ENCODE data around the gene ADPRH. TPM values are rescaled to one million over a fixed set of nuclear protein-coding genes. Genes with fewer than 3 reads are reported as not detected.

Gene ADPRH
- total RNA-seq, 1 experiment from 2014 or later: 1.5 TPM

GRCh38 chr3:119616056-119616455 is 36.8 kb downstream of the ADPRH start:
- H3K36me3 ChIP-seq (ENCODE audit: control insufficient read depth in 1 of 2, insufficient read depth in 2 of 2, low read length in 2 of 2): no peaks in the 10 kb centered on the region
- no peaks in the 10 kb centered on the region for H3K27me3 ChIP-seq (ENCODE audit: insufficient read depth, low read length)
- TF ChIP-seq POLR2A (IDR thresholded peaks at IDR 0.05; ENCODE audit: borderline replicate concordance, extremely low read depth, insufficient read depth, insufficient read length) (no peak), TCF7L2 (IDR thresholded peaks at IDR 0.05; ENCODE audit: borderline replicate concordance, extremely low read depth, insufficient read depth, insufficient read length) (no peak), CEBPB (IDR thresholded peaks at IDR 0.05; ENCODE audit: low read depth) (no peak), FOSL1 (IDR thresholded peaks at IDR 0.05; ENCODE audit: low read depth) (no peak), ZFX (IDR thresholded peaks at IDR 0.05) (no peak), MAX (IDR thresholded peaks at IDR 0.05) (no peak), ZNF274 (IDR thresholded peaks at IDR 0.05; ENCODE audit: low read depth, low read length) (no peak), RAD21 (IDR thresholded peaks at IDR 0.05; ENCODE audit: low read depth) (no peak), REST (IDR thresholded peaks at IDR 0.05; ENCODE audit: low read depth) (no peak), SRF (IDR thresholded peaks at IDR 0.05; ENCODE audit: low read depth) (no peak), JUND (IDR thresholded peaks at IDR 0.05) (no peak), ELF1 (IDR thresholded peaks at IDR 0.05; ENCODE audit: borderline replicate concordance, low read depth) (no peak), ATF3 (IDR thresholded peaks at IDR 0.05) (no peak), SP1 (IDR thresholded peaks at IDR 0.05; ENCODE audit: low read depth) (no peak), EZH2phosphoT487 (IDR thresholded peaks at IDR 0.05; ENCODE audit: borderline replicate concordance) (no peak), POLR2AphosphoS5 (IDR thresholded peaks at IDR 0.05; ENCODE audit: low read depth, low read length) (no peak)
- no peaks in the 10 kb centered on the region for H3K79me2 ChIP-seq (ENCODE audit: insufficient read depth, low read length)
- DNase-seq (ENCODE audit: low read depth, low spot score) (no peak), ATAC-seq (no peak)
- no peaks in the 10 kb centered on the region; a peak in 1 of 4 replicates for H3K9me3 ChIP-seq (ENCODE audit: control insufficient read depth in 1 of 2, insufficient read depth in 1 of 2, low read depth in 1 of 2, low read length in 2 of 2)
- no peaks in the 10 kb centered on the region for H4K20me1 ChIP-seq (ENCODE audit: insufficient read depth)
- BruUV-seq (replicated peaks): no TSS peak
- H3K27ac ChIP-seq (ENCODE audit: low read depth, low read length): no peak overlapping the region
- H3K4me1 ChIP-seq (ENCODE audit: control insufficient read depth in 1 of 2, insufficient read depth in 2 of 2, low read length in 2 of 2): no peaks in the 10 kb centered on the region
- ChIA-PET RAD21 (ENCODE audit: low non-redundant PET in 1 of 2, low total read pairs in 2 of 2, uncharacterized antibody in 2 of 2, unreplicated experiment in 2 of 2) (no interaction called here), CTCF (no interaction called here), POLR2A (no interaction called here)
- no peaks in the 10 kb centered on the region for H3K9me2 ChIP-seq (ENCODE audit: insufficient read depth)
- H3K4me3 ChIP-seq (replicated peaks in 1 of 2; ENCODE audit: low read depth in 1 of 2, low read length in 2 of 2): no peak overlapping the region
- H3K4me2 ChIP-seq (ENCODE audit: low read length): no peak overlapping the region
- H2AFZ ChIP-seq (ENCODE audit: low read depth, low read length, poor library complexity, severe bottlenecking): no peak overlapping the region
- no peak overlapping the region for H3K9ac ChIP-seq (ENCODE audit: low read length)
- intact Hi-C loops (cut with micrococcal nuclease): no loop called here

Data from HCT116 (cell line).